Measurements from ENCODE around the gene MAGEB4.

DNA sequence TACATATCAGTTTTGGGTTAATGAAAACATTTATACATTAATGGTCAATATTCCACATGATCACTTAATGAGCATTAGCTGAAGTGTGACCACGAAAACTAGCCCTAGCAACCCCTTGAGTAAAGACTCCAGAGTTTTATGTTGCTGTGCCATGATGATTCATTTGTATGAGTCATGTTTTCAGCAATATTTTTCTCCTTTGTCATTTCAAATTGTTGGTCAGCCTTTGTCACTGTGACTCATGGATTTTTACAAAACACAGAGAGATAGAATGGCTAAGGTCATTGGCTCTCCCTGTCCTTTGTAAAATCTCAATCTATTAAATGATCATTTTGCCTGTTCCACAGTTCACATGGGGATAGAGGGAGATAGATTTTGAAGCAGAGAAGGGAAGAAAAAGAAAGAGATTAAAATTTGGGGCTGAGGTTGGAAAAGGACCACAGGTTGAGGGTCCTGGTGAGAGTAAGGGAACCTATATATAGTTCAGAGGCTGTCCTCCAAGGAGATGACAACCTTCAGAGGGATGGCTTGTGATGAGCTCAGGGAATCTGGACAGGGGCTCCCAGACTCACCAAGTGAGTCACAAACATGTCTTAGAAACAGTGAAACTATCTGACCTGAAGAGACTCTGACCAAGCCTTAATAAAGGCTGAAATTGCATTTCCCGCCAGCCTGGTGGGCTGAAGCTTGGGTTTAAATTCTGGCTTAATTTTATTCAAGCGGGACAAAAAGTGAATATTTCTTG lies 41.8 kb downstream of the MAGEB4 start:
- TF ChIP-seq, protein P1, sequence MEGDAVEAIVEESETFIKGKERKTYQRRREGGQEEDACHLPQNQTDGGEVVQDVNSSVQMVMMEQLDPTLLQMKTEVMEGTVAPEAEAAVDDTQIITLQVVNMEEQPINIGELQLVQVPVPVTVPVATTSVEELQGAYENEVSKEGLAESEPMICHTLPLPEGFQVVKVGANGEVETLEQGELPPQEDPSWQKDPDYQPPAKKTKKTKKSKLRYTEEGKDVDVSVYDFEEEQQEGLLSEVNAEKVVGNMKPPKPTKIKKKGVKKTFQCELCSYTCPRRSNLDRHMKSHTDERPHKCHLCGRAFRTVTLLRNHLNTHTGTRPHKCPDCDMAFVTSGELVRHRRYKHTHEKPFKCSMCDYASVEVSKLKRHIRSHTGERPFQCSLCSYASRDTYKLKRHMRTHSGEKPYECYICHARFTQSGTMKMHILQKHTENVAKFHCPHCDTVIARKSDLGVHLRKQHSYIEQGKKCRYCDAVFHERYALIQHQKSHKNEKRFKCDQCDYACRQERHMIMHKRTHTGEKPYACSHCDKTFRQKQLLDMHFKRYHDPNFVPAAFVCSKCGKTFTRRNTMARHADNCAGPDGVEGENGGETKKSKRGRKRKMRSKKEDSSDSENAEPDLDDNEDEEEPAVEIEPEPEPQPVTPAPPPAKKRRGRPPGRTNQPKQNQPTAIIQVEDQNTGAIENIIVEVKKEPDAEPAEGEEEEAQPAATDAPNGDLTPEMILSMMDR (IDR thresholded peaks at IDR 0.05) = no peak
- no peak for TF ChIP-seq POLR2A (IDR thresholded peaks at IDR 0.05)

Data from breast epithelium (tissue), 3 donors.